Astrocyte of the spinal cord (primary cell): ENCODE results near the gene TESK1.
"Not testable (repeated sequence)": the region's sequence is repeated elsewhere in the genome, so short reads cannot be mapped to it uniquely, and the experiment has no call there.

Experiments used
- DNase-seq: peaks from one replicate; pipeline ENCODE4 v3.0.0; 2011; ENCODE audit warnings: low read depth, low spot score
- H3K4me3 ChIP-seq: 2 replicates; pipeline ENCODE4 v1.5.1; 2011; ENCODE audit warnings: low read depth, mild to moderate bottlenecking, low read length, moderate library complexity
- CTCF ChIP-seq: IDR thresholded peaks from 2 replicates; pipeline ENCODE4 v1.5.1; 2012; ENCODE audit warnings: low read depth, mild to moderate bottlenecking, low read length, inconsistent platforms
- in situ Hi-C: cut with HindIII; loops from 2 replicates; pipeline ENCODE4 v1.10.0; 2017; ENCODE audit warnings: low sequenced_read_pairs

The TESK1 gene

GRCh38 chr9:35628389-35628991 lies 23.4 kb downstream of the TESK1 start:
- no peak for DNase-seq
- in situ Hi-C loops: no loop called here
- no peak overlapping the region for H3K4me3 ChIP-seq
- no peak for TF ChIP-seq CTCF

DNA sequence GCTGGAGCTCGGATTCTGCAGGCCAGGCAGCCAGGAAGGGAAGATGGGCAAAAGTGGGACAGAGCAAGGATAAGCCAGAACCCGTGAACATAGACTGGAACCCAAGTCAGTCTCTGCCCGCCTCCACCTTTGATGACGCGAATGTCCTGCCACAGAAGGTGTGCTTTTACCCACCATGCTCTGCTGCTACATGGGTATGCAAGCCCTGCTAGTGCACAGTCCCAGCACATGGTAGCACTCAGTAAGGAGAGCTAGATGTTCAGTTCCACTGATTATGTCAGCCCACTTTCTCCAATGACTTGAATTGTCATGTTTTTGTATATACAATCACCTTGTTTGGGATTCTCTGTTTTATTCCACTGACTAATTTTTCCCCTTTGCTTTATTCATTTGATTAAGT lies 24.5 kb downstream of the TESK1 start:
- no peak for DNase-seq
- no peak for TF ChIP-seq CTCF
- in situ Hi-C loops: no loop called here
- H3K4me3 ChIP-seq: no peak overlapping the region

GRCh38 chr9:35635730-35636129 lies 30.7 kb downstream of the TESK1 start:
- TF ChIP-seq CTCF: no peak
- no peak overlapping the region for H3K4me3 ChIP-seq
- in situ Hi-C loops: no loop called here
- no peak for DNase-seq

GRCh38 chr9:35636135-35636876 lies 31.2 kb downstream of the TESK1 start:
- TF ChIP-seq CTCF: no peak
- in situ Hi-C loops: no loop called here
- no peak for DNase-seq
- no peak overlapping the region for H3K4me3 ChIP-seq

DNA sequence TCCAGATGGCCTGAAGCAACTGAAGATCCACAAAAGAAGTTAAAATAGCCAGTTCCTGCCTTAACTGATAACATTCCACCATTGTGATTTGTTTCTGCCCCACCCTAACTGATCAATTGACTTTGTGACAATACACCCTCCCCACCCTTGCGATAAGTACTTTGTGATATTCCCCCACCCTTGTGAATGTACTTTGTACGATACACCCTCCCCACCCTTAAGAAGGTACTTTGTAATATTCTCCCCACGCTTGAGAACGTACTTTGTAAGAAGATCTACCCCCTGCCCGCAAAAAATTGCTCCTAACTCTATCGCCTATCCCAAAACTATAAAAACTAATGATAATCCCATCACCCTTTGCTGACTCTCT lies 31.8 kb downstream of the TESK1 start:
- in situ Hi-C loops, H3K4me3 ChIP-seq, DNase-seq: not testable (repeated sequence)

GRCh38 chr9:35637427-35637955 lies 32.4 kb downstream of the TESK1 start:
- in situ Hi-C loops, DNase-seq, H3K4me3 ChIP-seq: not testable (repeated sequence)

DNA sequence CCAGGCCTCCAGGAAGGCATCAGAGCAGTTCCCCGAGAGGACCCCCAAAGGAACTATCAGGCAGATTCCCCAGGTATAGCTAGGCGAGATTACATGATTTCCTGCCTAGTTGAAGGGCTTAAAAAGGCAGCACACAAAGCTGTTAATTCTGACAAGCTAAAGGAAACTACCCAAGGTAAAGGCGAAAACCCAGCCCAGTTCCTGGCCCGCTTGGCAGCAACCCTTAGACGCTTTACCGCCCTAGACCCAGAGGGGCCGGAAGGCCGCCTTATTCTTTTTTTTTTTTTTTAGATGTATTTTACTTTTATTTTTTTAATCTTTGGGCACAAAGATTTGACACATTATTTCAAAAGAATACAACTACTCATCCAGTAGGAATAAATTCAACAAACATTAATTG lies 33.7 kb downstream of the TESK1 start:
- not testable (repeated sequence) for H3K4me3 ChIP-seq, DNase-seq

GRCh38 chr9:35639225-35639624 lies 34.2 kb downstream of the TESK1 start:
- in situ Hi-C loops, H3K4me3 ChIP-seq, DNase-seq: not testable (repeated sequence)

More for the DNA sequence above, 33.7 kb downstream of the TESK1 start:
- in situ Hi-C loops: not testable (repeated sequence)
